Astrocyte of the spinal cord (primary cell): ENCODE measurements around the gene POMGNT2.
A peak's percentile ranks its signal among the peaks of the same experiment; 100 is the strongest.
"Not testable (repeated sequence)": the region's sequence is repeated elsewhere in the genome, so short reads cannot be mapped to it uniquely, and the experiment has no call there.

Experiments used
- DNase-seq: peaks from one replicate; pipeline ENCODE4 v3.0.0; 2011; ENCODE audit warnings: low read depth, low spot score
- H3K4me3 ChIP-seq: 2 replicates; pipeline ENCODE4 v1.5.1; 2011; ENCODE audit warnings: low read depth, mild to moderate bottlenecking, low read length, moderate library complexity
- CTCF ChIP-seq: IDR thresholded peaks from 2 replicates; pipeline ENCODE4 v1.5.1; 2012; ENCODE audit warnings: low read depth, mild to moderate bottlenecking, low read length, inconsistent platforms
- in situ Hi-C: cut with HindIII; loops from 2 replicates; pipeline ENCODE4 v1.10.0; 2017; ENCODE audit warnings: low sequenced_read_pairs

Gene POMGNT2

DNA sequence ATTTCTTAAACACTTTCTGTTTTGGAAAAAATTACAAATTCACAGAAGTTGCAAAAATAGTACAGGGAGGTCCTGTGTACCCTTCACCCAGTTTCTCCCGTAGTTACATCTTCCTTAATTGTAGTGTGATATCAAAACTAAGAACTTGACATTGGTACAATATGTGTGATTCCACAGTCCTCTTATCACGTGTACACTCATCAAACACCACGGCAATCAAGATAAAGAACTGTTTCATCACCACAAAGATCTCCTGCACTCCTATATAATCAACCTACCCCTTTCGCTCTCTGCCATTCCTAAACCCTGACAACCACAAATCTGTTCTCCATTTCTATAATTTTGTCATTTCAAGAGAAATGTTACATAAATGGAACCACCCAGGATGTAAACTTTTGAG is 31.4 kb downstream of the POMGNT2 start:
- in situ Hi-C loops, result no loop called here
- no peak overlapping the region for H3K4me3 ChIP-seq
- no peak for DNase-seq
- no peak for TF ChIP-seq CTCF

DNA sequence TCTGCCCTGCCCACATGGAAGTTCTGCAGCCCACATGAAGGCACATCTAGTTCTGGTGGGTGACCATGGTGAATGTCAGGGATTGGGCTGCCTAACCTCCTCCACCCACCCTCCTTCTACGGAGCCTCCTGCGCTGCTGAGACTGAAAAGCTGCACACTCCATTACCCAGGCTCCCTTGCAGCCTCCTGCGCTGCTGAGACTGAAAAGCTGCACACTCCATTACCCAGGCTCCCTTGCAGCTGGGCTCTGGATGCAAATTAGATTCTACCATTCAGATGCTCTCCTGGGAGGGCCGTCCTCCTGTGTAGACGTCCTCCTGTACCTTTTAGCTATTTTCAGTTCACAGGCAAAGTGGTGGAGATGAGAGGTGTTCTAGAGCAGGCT is 32.1 kb downstream of the POMGNT2 start:
- no peak for DNase-seq
- no peak for TF ChIP-seq CTCF
- in situ Hi-C loops, result no loop called here
- H3K4me3 ChIP-seq, result no peak overlapping the region

DNA sequence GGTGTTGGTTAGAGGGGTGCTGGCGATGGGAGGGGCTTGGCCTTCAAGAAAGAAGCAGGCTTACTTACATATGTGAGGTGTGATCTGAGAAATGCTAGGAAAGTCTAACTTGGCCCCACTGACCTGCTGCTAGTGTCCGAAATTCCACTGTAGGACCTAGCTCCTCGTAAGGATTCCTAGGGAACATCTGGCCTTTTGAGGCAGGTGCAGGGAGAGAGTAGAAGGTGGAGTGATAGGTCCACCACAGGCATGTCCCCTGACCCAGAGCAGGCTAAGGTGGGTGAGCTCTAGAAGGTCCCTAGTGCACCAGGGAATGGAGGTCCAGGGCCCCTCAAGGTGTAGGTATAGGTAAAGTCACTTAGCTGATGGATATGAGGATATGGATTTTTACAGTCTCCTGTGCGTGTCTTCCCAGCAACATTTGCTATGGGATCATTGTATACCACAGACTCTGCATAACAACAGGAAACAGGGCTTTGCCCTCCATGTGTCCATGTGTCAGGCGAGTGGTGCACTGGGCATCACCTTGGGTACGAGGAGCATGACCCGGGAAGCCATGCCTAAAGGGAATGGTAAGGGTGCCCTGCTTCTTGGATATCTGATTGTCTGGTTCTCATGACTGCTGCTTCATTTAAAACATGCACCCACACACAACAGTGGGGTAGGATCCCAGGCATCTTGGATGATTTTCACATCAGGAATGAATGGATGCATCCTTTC is 32.6 kb downstream of the POMGNT2 start:
- DNase-seq, result no peak
- no peak overlapping the region for H3K4me3 ChIP-seq
- in situ Hi-C loops, result no loop called here
- TF ChIP-seq CTCF, result no peak

DNA sequence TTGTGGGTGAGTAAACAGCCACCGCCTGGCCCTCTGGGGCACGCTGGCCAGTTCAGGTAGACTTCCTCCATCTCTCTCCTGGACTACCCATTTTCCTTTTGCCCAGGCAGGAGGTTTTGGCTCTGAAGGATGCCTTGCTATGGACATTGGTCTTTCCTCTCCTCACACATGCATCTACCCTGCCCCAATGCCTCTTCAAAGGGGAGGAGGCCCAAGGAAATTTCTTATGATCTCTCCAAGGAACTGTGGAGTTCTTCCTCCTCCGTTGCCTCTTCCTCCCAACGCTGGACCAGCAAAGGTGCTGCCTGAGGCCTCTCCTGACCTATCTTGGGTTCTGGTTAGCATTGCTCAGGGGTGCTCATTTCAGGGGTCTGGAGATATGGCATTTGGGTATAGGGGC is 33.5 kb downstream of the POMGNT2 start:
- in situ Hi-C loops, result no loop called here
- TF ChIP-seq CTCF, result no peak
- no peak overlapping the region for H3K4me3 ChIP-seq
- no peak for DNase-seq

DNA sequence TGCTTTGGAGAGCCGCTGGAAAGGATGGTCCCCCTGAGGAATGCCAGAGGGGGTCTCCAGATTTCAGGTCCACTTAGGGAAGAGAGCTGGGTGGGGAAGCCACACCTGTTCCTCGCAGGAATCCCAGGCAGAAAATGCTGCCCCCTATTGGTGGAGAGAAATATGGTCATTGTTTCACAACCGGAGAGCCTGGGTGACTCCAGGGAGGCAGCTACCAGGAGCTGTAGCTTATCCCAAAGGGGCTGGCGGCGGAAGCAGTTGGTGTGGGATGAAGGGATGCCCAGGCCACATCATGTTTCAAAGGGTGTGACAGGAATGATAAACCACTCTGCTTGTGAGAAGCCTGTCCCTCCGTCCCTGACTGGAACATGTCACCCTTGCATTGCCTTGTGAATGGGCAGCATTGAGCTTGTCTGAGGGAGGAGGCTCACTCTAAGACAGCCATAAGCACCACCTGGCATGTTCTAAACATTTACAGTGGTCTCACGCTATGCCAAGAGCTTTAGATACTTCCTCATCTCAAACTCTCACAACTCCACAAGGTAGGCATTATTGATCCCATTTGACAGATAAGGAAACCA is 34.5 kb downstream of the POMGNT2 start:
- in situ Hi-C loops, result no loop called here
- H3K4me3 ChIP-seq, result no peak overlapping the region
- TF ChIP-seq CTCF, result peak; percentile 24
- no peak for DNase-seq

DNA sequence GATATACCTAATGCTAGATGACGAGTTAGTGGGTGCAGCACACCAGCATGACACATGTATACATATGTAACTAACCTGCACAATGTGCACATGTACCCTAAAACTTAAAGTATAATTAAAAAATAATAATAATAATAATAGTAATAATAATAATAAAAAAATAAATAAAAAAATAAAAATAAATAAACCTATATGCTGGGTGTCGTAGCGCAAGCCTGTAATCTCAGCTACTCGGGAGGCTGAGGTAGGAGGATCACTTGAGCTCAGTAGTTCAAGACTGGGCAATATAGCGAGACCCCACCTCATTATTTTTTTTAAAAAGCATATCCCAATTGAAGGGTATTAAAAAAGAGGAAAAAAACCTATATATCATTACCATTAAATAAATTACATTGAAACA is 35.2 kb downstream of the POMGNT2 start:
- in situ Hi-C loops, H3K4me3 ChIP-seq, DNase-seq: not testable (repeated sequence)

DNA sequence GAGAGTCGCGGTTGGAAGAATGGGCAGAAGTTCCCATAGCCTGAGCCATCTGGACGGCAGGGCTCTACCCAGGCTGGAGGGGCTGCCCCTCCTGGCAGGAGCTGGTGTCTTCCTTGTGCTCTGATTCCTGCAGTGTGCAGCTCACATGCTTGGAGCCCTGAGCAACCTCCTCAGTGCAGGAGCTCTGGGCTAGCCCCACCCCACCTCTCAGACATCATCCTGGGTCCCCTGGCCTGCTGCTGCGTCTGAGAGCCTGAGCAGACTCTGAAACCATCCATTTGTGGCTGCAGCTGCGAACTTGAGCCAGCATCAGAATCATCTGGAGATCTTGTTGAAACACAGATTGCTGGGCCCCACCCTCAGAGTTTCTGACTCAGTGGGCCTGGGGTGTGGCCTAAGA is 42.8 kb downstream of the POMGNT2 start:
- no peak for DNase-seq
- in situ Hi-C loops, result no loop called here
- no peak overlapping the region for H3K4me3 ChIP-seq
- no peak for TF ChIP-seq CTCF
